ENCODE results near the gene FUT8. TPM values are rescaled to one million over a fixed set of nuclear protein-coding genes. Genes with fewer than 3 reads are reported as not detected.
"Not testable (repeated sequence)": the region's sequence is repeated elsewhere in the genome, so short reads cannot be mapped to it uniquely, and the experiment has no call there.

Gene FUT8
- total RNA-seq, 1 donor = 32.1 TPM

DNA sequence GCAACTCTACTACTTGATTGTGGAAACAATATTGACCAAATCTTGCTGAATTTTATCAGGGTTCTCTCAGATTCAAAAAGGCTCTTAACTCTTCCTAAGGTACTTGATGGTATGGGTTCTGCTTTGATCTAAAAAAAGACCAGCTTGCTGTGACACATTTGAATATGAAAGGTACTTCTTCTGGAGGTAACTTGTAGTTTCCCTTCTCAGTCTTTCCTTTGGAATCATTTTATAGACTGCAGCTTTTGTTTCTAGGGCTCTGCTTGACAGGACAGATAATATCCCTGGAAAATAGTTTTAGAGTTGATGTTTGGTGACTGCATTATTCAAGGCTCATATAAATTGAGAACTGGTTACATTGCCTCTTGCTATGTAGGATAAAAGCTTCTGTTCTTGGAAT, 251.9 kb downstream of the FUT8 start:
- H3K27me3 ChIP-seq (ENCODE audit: insufficient read depth, low read length) = no peaks in the 10 kb centered on the region
- no peaks in the 10 kb centered on the region for H3K9me3 ChIP-seq (ENCODE audit: low read depth, low read length)
- no peak overlapping the region for H3K4me3 ChIP-seq (ENCODE audit: low read length)
- no peaks in the 10 kb centered on the region for H3K4me1 ChIP-seq (ENCODE audit: insufficient read depth, low read length)

DNA sequence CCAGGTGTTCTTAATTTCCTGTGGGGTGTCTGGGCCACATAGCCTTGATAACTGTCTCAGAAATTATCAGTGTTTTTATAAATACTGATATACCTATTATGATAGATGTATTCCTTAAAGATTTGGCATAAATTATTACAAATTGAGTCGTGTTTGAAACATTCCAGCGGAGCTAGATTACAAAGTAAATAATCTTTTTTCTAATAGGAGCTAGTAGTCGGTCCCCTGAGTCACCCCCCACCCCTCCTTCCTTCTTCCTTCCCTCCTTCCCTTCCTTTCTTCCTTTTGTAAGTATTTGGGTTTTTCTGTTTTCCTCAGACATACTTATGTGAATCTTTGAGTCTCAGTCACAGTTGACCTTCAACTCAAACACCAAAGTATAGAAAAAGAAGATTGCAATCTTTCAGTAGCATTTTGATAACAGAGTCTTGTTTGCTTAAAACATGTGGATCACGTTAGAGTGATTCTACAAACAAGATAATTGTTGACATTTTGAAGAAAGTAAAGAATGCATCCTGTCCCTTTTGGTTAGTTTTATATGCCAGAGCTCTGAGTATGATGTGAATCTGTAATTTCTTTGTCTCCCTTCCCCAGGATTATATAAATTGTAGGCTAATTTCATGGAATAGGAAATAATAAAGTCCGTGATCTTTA, 264.0 kb downstream of the FUT8 start:
- Histone ChIP-seq H3K4me1 (ENCODE audit: insufficient read depth, low read length) (no peaks in the 10 kb centered on the region), H3K27me3 (ENCODE audit: insufficient read depth, low read length) (no peaks in the 10 kb centered on the region), H3K4me3 (ENCODE audit: low read length) (no peak overlapping the region)

DNA sequence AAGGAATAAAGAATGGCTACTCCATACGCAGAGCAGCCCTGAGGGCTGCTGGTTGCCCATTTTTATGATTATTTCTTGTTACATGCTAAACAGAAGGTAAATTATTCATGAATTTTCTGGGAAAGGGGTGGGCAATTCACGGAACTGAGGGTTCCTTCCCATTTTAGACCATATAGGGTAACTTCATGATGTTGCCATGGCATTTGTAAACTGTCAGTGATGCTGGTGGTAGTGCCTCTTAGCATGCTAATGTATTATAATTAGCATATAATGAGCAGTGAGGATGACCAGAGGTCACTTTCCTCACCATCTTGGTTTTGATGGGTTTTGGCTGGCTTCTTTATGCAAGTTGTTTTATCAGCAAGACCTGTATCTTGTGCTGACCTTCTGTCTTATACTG, 273.0 kb downstream of the FUT8 start:
- Histone ChIP-seq H3K27me3 (ENCODE audit: insufficient read depth, low read length) (no peaks in the 10 kb centered on the region), H3K4me3 (ENCODE audit: low read length) (no peak overlapping the region), H3K4me1 (ENCODE audit: insufficient read depth, low read length) (no peaks in the 10 kb centered on the region), H3K9me3 (ENCODE audit: low read depth, low read length) (no peaks in the 10 kb centered on the region)

More for the DNA sequence above, 264.0 kb downstream of the FUT8 start:
- H3K9me3 ChIP-seq (ENCODE audit: low read depth, low read length) = no peaks in the 10 kb centered on the region

DNA sequence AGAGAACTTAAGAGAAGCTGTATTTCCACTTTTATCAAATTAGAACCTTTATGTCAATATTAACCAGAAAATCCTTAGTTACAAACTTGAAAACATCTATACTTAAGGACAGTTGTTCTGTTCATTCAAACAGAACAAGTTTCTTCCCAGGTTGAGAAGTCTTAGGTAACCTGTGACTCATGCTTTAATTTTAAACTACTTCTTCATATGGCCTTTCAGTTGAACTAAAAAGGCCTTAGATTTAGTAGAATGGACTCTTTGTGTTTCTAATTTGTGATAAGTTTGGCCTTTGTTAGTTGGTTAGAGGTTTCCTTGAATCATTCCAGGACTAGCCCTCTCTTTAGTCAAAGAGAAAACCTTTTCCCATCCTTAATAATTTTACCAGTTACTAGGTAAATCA, 274.2 kb downstream of the FUT8 start:
- Histone ChIP-seq H3K9me3 (ENCODE audit: low read depth, low read length) (no peaks in the 10 kb centered on the region), H3K4me1 (ENCODE audit: insufficient read depth, low read length) (no peaks in the 10 kb centered on the region), H3K27me3 (ENCODE audit: insufficient read depth, low read length) (no peaks in the 10 kb centered on the region), H3K4me3 (ENCODE audit: low read length) (no peak overlapping the region)

DNA sequence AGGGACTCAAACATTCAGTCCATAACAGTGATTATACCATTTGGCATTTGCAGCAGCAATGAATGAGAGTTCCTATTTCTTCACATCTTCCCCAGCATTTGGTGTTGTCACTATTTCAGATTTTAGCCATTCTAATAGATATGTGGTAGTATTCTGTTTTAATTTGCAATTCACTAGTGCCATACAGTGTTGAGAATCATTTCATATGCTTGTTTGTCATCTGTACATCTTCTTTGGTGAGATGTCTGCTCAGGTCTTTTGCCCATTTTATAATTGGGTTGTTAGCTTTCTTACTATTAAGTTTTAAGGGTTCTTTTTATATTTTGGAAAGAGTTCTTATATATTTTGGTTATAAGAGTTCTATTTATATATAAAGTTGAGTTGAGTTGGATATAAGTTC, 276.5 kb downstream of the FUT8 start:
- H3K4me3 ChIP-seq (ENCODE audit: low read length) = no peak overlapping the region
- no peaks in the 10 kb centered on the region for H3K4me1 ChIP-seq (ENCODE audit: insufficient read depth, low read length)

DNA sequence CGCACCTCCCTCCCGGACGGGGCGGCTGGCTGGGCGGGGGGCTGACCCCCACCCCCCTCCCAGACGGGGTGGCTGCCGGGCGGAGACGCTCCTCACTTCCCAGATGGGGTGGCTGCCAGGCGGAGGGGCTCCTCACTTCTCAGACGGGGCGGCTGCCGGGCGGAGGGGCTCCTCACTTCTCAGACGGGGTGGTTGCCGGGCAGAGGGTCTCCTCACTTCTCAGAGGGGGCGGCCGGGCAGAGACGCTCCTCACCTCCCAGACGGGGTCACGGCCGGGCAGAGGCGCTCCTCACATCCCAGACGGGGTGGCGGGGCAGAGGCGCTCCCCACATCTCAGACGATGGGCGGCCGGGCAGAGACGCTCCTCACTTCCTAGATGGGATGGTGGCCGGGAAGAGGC, 280.0 kb downstream of the FUT8 start:
- not testable (repeated sequence) for H3K27me3 ChIP-seq (ENCODE audit: insufficient read depth, low read length); H3K4me1 ChIP-seq (ENCODE audit: insufficient read depth, low read length); H3K4me3 ChIP-seq (ENCODE audit: low read length); H3K9me3 ChIP-seq (ENCODE audit: low read depth, low read length)

More for the DNA sequence above, 276.5 kb downstream of the FUT8 start:
- H3K9me3 ChIP-seq (ENCODE audit: low read depth, low read length) = no peaks in the 10 kb centered on the region
- no peaks in the 10 kb centered on the region for H3K27me3 ChIP-seq (ENCODE audit: insufficient read depth, low read length)

DNA sequence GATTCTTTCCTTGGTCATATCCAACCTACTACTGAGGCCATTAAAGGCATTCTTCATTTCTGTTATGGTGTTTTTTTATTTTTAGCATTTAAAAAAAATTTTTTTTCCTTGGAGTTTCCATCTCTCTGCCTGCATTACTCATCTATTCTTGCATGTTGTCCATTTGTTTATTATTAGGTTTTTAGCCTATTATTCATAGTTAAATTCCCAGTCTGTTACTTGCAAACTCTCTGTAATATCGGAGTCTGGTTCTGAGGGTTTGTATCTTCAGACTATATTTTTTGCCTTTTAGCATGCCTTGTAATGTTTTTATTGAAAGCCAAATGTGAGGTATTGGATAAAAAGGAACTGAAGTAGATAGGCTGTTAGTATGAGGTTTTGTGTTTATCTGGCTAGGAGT, 284.3 kb downstream of the FUT8 start:
- H3K9me3 ChIP-seq (ENCODE audit: low read depth, low read length) = no peaks in the 10 kb centered on the region
- H3K27me3 ChIP-seq (ENCODE audit: insufficient read depth, low read length) = no peaks in the 10 kb centered on the region
- no peaks in the 10 kb centered on the region for H3K4me1 ChIP-seq (ENCODE audit: insufficient read depth, low read length)
- H3K4me3 ChIP-seq (ENCODE audit: low read length) = no peak overlapping the region

DNA sequence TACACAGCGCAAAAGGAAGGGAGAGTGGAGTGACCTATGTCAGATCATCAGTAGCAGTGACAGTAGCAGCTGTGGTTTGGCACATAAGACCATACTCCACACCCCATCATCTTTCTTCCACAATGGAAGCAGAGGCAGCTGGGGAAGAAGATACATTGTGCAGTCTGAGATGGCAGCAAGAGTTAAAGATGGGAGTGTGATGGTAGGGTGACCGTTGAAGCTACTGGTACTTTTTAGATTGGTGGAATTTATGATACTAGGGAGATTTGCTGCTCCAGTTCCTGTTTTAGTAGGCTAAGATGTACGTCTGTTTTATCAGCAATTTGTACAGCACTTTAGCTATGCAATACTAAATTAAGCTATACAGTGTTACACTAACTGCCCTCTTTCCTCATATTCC, 291.0 kb downstream of the FUT8 start:
- no peaks in the 10 kb centered on the region for H3K4me1 ChIP-seq (ENCODE audit: insufficient read depth, low read length)
- H3K4me3 ChIP-seq (ENCODE audit: low read length) = no peak overlapping the region
- no peaks in the 10 kb centered on the region for H3K9me3 ChIP-seq (ENCODE audit: low read depth, low read length)
- H3K27me3 ChIP-seq (ENCODE audit: insufficient read depth, low read length) = no peaks in the 10 kb centered on the region

DNA sequence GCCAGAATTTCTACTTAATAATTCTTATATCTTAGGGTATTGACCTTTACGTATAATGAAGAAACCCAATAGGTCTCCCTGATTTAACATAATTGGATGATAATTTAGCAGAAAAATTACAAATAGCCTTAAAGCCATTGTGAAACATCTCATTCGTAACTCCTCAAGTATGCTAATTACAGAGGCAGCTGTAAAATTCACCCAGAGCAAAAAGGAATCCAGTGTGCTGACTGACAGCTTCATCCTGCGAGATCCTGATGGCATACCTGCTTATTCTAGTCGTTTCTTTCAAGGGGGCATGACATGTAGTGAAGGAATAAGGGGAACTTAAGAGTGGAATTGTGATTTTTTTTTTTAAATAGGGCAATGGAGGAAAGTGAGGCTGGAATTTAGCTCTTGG, 291.5 kb downstream of the FUT8 start:
- Histone ChIP-seq H3K9me3 (ENCODE audit: low read depth, low read length) (no peaks in the 10 kb centered on the region), H3K4me1 (ENCODE audit: insufficient read depth, low read length) (no peaks in the 10 kb centered on the region), H3K27me3 (ENCODE audit: insufficient read depth, low read length) (no peaks in the 10 kb centered on the region), H3K4me3 (ENCODE audit: low read length) (no peak overlapping the region)

DNA sequence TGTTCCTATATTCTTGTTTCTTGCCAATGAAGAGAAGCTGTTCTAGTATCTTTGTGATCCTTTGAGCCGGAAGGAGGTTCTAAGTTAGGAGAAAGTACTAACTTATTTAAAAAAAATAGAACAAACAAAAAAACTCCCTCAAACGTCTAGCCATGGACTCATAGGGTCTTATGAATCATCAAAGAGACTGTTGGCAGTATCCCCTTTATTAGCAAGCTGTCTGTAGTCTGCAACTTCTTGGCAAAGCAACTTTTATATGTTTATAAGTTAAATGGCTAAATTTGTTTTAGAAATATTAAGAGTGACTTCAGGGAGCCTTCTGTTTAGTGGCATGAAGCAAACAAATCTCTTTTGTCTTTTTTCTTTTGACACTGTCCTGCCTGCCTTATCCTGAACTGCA, 291.9 kb downstream of the FUT8 start:
- no peaks in the 10 kb centered on the region for H3K27me3 ChIP-seq (ENCODE audit: insufficient read depth, low read length)
- no peaks in the 10 kb centered on the region for H3K4me1 ChIP-seq (ENCODE audit: insufficient read depth, low read length)
- no peaks in the 10 kb centered on the region for H3K9me3 ChIP-seq (ENCODE audit: low read depth, low read length)
- H3K4me3 ChIP-seq (ENCODE audit: low read length) = no peak overlapping the region

DNA sequence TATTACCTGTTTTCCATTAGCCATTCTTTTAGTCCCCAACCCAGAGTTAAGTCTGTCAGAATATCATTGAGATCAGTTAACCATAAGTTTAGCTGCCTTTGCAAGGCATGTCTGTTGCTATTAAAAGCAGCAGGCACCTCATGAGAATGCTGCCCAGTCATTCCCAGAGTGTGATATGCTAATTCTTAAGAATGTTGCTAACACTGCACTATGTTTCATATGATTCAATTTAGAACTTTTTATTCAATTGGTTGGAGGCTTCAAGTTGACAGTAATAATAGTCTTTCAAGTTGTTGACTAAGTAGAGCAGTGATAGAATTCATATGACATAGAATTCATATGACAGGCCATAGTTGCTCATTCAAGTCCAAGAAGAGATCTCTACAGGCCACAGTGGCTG, 292.3 kb downstream of the FUT8 start:
- no peaks in the 10 kb centered on the region for H3K4me1 ChIP-seq (ENCODE audit: insufficient read depth, low read length)
- H3K9me3 ChIP-seq (ENCODE audit: low read depth, low read length) = no peaks in the 10 kb centered on the region
- no peaks in the 10 kb centered on the region for H3K27me3 ChIP-seq (ENCODE audit: insufficient read depth, low read length)
- H3K4me3 ChIP-seq (ENCODE audit: low read length) = no peak overlapping the region

DNA sequence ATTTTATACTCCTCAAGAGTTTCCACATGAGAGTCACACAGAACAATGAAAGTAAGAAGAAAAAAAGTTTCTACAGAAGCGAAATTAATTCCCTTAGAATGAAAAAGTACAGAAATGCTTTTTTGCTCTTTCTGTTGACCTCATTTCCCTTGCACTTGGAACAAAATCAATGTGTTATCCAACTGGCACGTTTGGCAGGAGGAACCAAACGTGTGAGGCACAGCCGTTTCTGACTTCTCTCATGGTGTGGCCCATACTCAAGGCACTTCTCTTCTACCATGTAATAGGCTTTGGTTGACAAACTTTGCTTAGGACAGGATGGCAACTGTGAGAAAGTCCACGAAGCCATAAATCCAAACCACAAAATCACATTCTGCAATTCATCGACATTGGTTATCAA, 297.0 kb downstream of the FUT8 start:
- Histone ChIP-seq H3K27me3 (ENCODE audit: insufficient read depth, low read length) (no peaks in the 10 kb centered on the region), H3K4me1 (ENCODE audit: insufficient read depth, low read length) (no peaks in the 10 kb centered on the region), H3K9me3 (ENCODE audit: low read depth, low read length) (peaks cover 4% of the 10 kb centered on the region), H3K4me3 (ENCODE audit: low read length) (no peak overlapping the region)

DNA sequence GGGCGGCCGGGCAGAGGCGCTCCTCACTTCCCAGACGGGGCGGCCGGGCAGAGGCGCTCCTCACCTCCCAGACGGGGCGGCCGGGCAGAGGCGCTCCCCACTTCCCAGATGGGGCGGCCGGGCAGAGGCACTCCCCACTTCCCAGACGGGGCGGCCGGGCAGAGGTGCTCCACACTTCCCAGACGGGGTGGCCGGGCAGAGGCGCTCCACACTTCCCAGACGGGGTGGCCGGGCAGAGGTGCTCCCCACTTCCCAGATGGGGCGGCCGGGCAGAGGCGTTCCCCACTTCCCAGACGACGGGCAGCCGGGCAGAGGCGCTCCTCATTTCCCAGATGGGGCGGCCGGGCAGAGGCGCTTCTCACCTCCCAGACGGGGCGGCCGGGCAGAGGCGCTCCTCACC, 304.3 kb downstream of the FUT8 start:
- H3K27me3 ChIP-seq (ENCODE audit: insufficient read depth, low read length); H3K4me1 ChIP-seq (ENCODE audit: insufficient read depth, low read length); H3K4me3 ChIP-seq (ENCODE audit: low read length): not testable (repeated sequence)
- peaks cover 24% of the 10 kb centered on the region for H3K9me3 ChIP-seq (ENCODE audit: low read depth, low read length)

DNA sequence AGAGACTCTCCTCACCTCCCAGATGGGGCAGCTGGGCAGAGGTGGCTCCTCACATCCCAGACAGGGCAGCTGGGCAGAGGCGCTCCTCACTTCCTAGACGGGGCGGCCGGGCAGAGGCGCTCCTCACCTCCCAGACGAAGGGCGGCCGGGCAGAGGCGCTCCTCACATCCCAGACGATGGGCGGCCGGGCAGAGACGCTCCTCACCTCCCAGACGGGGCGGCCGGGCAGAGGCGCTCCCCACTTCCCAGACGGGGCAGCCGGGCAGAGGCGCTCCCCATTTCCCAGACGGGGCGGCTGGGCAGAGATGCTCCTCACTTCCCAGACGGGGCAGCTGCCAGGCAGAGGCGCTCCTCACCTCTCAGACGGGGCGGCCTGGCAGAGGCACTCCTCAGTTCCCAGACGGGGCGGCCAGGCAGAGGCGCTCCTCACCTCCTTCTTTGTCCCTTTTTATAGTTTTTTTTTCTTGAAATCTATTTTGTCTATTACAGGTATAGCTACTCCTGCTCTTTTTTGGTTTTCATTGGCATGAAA, 304.9 kb downstream of the FUT8 start:
- not testable (repeated sequence) for H3K4me1 ChIP-seq (ENCODE audit: insufficient read depth, low read length); H3K27me3 ChIP-seq (ENCODE audit: insufficient read depth, low read length); H3K4me3 ChIP-seq (ENCODE audit: low read length)
- peaks cover 24% of the 10 kb centered on the region for H3K9me3 ChIP-seq (ENCODE audit: low read depth, low read length)

DNA sequence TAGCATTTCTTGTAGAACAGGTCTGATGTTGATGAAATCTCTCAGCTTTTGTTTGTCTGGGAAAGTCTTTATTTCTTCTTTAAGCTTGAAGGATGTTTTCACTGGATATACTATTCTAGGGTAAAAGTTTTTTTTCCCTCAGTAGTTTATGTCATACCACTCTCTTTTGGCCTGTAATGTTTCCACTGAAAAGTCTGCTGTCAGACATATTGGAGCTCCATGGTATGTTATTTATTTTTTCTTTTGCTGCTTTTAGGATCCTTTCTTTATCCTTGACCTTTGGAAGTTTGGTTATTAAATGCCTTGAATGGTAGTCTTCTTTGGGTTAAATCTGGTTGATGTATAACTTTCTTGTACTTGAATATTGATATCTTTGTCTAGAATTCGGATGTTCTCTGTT, 306.1 kb downstream of the FUT8 start:
- Histone ChIP-seq H3K9me3 (ENCODE audit: low read depth, low read length) (peaks cover 24% of the 10 kb centered on the region), H3K27me3 (ENCODE audit: insufficient read depth, low read length) (no peaks in the 10 kb centered on the region), H3K4me1 (ENCODE audit: insufficient read depth, low read length) (peaks cover 4% of the 10 kb centered on the region), H3K4me3 (ENCODE audit: low read length) (no peak overlapping the region)

DNA sequence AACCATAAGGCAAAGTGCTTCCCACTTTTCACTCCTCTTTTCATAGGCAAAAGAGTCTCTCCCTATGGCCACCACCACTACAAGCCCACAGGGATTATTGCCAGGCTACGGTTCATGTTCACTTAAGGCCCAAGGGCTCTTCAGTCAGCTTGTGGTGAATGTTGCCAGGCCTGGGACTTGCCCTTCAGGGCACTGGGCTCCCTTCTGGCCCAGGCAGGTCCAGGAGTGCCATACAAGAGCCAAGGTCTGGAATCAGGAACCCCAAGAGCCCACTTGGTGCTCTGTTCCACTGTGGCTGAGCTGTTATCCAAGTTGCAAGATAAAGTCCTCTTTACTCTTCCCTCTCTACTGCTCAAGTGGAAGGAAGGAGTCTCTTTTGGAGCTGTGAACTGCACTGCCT, 307.6 kb downstream of the FUT8 start:
- no peak overlapping the region for H3K4me3 ChIP-seq (ENCODE audit: low read length)
- peaks cover 16% of the 10 kb centered on the region for H3K9me3 ChIP-seq (ENCODE audit: low read depth, low read length)
- no peaks in the 10 kb centered on the region for H3K27me3 ChIP-seq (ENCODE audit: insufficient read depth, low read length)
- peaks cover 4% of the 10 kb centered on the region for H3K4me1 ChIP-seq (ENCODE audit: insufficient read depth, low read length)
